ENCODE data around the gene ZNF579.

- TF ChIP-seq, protein P1, sequence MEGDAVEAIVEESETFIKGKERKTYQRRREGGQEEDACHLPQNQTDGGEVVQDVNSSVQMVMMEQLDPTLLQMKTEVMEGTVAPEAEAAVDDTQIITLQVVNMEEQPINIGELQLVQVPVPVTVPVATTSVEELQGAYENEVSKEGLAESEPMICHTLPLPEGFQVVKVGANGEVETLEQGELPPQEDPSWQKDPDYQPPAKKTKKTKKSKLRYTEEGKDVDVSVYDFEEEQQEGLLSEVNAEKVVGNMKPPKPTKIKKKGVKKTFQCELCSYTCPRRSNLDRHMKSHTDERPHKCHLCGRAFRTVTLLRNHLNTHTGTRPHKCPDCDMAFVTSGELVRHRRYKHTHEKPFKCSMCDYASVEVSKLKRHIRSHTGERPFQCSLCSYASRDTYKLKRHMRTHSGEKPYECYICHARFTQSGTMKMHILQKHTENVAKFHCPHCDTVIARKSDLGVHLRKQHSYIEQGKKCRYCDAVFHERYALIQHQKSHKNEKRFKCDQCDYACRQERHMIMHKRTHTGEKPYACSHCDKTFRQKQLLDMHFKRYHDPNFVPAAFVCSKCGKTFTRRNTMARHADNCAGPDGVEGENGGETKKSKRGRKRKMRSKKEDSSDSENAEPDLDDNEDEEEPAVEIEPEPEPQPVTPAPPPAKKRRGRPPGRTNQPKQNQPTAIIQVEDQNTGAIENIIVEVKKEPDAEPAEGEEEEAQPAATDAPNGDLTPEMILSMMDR (IDR thresholded peaks at IDR 0.05), result no peak
- no peak for TF ChIP-seq POLR2A (IDR thresholded peaks at IDR 0.05)
Observed at GRCh38 chr19:55625004-55625326, 44.3 kb upstream of the ZNF579 start.
